ENCODE results near the gene BUB1. TPM values are rescaled to one million over a fixed set of nuclear protein-coding genes. Genes with fewer than 3 reads are reported as not detected.
"Not testable (repeated sequence)": the region's sequence is repeated elsewhere in the genome, so short reads cannot be mapped to it uniquely, and the experiment has no call there.

The BUB1 gene
- total RNA-seq, result 3.4 and 13.9 TPM in 2 replicates

DNA sequence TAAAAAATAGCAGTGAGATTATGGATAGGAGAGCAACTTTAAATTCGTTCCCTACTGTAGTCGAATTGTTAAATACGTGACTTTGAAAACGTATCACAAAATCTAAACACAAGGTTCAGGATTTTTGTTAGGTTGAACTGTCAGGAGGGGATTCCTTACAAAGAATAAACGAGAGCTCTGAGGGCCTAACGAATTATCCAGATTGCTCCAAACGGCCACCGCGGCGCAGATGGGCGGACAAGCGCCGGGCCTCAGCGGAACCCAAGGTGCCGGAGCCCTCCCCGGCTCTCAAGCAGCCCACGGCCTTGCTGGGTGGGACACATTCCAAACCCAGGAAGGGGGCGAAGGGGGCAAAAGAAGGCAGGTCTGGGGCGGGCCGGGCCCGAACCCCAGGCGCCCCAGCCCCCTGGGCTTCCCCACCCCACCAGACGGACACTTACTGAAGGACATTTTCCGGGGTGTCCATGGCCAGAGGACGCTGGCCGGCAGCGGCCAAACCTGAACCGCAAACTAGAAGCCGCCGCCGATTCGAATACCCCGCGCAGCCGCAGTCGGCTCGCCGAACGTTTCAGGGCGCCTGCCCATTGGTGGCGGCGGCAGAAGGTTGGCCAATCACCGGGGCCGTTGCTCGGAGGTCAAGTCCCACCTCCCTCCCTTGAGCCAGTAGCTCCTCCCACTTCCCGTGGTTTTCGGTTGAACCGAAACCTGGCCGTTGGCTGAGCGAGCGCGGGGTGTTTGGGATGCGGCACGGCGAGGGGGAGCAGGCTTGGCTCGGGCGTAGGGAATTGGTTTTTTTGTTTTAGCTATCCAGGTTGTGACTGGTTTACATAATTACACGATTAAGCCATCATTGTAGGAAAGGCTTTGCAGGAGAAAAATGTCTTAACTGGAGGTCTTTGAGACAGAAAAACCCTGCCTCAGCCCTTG, at the start of gene BUB1:
Gene BUB1, minus strand, starts transcription at position 534 of the 927 bp plus-strand sequence. Its CDS starts 68 bp downstream, at position 466.
- peak; percentile 97 to 98 for DNase-seq (ENCODE audit: low read depth in 2 of 2)

DNA sequence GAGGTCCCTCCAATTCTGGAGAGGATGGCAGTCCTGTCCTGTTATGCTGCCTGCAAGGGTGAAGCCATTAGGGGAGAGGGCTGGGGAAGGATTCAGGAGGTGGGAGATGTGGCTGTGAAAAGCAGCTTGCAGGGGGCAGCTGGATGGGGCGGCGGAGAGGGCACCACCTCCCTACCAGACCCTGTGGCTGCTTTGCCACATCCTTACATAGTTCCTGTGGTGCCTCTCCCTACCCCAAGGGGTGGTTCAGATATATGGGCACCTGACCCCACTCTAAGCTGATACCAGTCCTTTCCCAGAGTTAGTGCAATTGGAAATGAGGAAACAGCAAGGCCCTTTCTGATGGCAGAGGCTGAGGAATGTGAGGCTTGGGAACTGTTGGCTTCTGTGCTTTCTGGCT, 48.4 kb upstream of the BUB1 start:
- no peak for DNase-seq (ENCODE audit: low read depth in 2 of 2)

- DNase-seq (ENCODE audit: low read depth in 2 of 2), result no peak
Observed at GRCh38 chr2:110725859-110726258, 48.0 kb upstream of the BUB1 start.

DNA sequence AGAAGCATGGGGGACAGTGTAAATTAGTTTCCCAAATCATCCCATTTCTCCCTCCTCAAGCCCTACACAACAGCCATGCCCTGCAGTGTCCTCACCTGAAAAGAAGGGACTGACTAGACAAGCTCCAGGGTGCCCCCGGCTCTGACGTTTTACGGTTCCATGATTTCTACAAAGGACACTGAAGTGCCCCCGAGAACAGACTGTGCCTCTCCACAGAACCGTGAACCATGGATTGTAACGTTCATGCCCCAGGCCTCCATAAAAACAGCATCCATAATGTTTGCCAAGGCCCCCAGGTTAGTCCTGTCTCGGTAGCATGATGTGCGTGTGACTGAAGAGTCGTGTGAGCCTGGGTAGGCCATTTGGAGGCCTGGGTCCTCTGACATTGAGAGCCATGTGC, 47.5 kb upstream of the BUB1 start:
- DNase-seq (ENCODE audit: low read depth in 2 of 2), result no peak

DNA sequence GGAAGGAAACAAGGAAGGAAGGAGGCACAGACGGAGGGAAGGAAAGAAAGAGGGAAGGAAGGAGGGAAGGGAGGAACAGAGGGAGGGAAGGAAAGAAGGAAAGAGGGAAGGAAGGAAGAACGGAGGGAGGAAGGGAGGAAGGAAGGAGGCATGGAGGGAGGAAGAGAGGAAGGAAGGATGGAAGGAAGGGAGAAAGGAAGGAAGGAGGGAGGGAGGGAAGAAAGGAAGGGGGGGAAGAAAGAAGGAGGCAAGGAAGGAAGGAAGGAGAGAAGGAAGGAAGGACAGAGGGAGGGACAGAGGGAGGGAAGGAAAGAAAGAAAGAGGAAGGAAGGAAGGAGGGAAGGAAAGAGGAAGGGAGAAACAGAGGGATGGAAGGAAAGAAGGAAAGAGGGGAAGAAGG, 47.0 kb upstream of the BUB1 start:
- no peak for DNase-seq (ENCODE audit: low read depth in 2 of 2)

GRCh38 chr2:110720547-110720946, 42.7 kb upstream of the BUB1 start:
- no peak for DNase-seq (ENCODE audit: low read depth in 2 of 2)

DNA sequence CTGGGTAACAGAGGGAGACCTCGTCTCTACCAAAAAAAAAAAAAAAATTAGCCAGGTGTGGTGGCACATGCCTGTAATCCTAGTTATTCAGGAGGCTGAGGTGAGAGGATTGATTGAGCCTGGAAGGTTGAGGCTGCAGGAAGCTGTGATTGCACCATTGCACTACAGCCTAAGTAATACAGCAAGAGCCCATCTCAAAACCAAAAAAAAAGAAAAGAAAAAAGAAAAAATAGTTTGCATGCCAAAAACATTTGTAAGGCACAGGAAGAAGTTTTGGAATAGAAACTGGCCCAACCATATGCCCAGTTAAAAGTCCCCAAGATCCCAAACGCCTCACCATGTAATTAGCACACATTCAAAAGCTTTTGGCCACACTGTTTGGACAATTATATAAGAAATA, 41.1 kb upstream of the BUB1 start:
- no peak for DNase-seq (ENCODE audit: low read depth in 2 of 2)

DNA sequence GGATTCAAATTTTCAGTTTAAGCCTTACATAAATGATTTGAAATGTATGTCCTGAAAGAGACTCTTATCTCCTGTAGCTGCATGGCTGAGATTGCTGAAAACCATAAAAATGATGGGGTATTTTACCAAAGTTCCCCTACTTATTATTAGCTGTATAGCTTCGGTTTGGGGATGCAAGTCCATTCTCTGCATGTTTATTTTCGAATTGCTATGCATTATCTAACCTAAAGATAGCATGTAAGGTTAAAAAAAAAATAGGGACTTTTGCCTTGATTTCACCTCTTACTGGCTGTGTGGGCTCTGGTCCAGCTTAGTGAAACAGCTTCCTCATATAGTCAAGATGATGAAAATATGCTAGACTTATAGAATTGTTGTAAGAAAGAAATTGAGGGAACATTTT, 40.5 kb upstream of the BUB1 start:
- no peak for DNase-seq (ENCODE audit: low read depth in 2 of 2)

DNA sequence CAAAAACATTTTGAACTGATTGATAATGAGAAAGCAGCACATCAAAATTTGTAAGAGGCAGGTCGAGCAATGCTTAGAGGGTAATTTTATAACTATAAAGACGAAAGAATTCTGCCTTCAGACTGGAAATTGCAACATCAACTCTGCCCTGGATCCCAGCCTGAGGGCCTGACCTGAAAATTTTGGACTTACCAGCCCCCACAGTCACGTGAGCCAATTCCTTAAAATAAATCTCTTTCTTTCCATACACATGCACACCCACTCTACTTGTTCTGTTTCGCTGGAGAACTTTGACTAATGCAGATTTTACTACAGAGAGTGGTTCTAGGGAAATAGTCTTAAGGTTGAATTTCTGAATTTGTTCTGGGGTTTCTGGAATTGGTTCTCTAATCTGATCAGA, 39.9 kb upstream of the BUB1 start:
- DNase-seq (ENCODE audit: low read depth in 2 of 2), result no peak

GRCh38 chr2:110716959-110717645, 39.2 kb upstream of the BUB1 start:
- no peak for DNase-seq (ENCODE audit: low read depth in 2 of 2)

GRCh38 chr2:110714452-110715224, 36.8 kb upstream of the BUB1 start:
- no peak for DNase-seq (ENCODE audit: low read depth in 2 of 2)

DNA sequence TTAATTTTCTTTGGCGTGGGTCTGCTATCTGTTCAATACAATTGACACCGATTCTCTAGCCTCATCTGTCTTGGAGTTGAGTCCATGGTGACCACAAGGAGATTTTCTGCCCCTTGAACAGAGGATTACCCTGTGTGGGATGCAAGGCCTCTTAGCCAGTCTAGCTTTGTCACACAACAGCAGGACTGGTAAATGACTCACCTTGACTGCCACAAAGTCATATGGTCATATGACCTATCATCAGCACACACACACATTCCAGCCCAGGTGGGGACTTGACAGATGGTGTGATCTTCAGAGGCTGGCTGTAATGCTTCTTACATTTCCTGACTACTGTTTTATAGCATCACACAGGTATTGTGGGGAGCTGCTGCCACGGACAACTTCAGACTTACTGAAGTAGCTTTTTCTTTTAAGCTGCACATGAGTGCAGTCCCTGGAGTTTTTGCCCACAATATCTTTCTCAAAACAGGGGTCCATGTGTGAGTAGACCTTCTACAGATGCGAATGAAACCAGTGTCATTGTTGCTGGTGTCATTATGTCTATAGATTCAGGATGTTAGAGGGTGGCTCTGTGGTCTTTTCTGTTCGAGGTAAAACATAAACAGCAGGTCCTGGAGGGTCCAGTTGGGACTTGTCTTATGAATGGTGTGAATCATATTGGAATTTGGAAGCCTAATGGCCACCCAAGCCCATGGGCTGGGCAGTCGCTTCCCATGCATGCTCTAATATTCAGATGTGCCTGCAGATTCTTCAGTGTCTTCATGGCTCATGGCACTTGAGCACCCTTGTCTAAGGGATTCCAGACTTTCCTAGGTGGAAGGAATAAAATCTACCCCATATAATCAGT, 35.9 kb upstream of the BUB1 start:
- DNase-seq (ENCODE audit: low read depth in 2 of 2), result no peak

- no peak for DNase-seq (ENCODE audit: low read depth in 2 of 2)
Observed at GRCh38 chr2:110712737-110713136, 34.9 kb upstream of the BUB1 start.

GRCh38 chr2:110708455-110708854, 30.6 kb upstream of the BUB1 start:
- DNase-seq (ENCODE audit: low read depth in 2 of 2), result no peak

- DNase-seq (ENCODE audit: low read depth in 2 of 2), result no peak
Observed at GRCh38 chr2:110707386-110707965, 29.6 kb upstream of the BUB1 start.

DNA sequence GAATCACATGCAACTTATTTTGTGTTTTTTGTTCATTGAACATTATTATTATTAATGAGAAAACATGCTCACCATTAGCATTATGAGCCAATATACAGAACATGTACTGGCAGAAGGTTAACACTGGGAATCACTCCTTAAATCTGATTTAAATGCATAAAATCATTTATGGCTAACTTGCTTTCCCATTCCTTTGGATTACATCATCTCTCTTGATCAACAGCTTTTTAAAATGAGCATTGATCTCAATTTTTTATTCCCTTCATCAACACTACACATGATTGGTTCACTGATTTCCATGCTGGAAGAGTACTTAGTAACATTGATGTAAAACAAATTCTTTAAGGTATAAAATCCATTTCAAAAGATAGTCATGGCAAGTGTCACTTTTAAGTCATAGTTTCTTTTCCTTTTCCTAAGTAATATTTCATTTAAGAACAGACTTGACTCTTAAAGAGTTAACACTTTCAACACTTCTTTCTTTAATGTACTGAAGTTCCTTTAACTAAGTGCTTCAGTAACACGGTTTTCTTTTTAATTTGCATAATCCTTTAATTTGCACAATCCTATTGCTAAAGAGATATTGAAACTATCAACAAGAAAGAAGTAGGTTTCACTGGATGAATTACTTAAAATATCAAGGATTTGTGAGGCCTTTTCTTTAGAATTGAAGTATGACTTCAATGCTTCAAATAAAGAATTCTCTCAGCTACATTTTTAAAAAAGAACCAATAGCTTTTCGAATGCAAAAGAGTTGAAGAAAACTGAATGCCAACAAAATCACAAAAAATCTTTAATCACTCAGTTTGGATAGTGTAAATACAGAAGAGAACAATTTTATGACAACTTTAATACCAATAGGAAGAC, 24.9 kb upstream of the BUB1 start:
- DNase-seq (ENCODE audit: low read depth in 2 of 2), result no peak

DNA sequence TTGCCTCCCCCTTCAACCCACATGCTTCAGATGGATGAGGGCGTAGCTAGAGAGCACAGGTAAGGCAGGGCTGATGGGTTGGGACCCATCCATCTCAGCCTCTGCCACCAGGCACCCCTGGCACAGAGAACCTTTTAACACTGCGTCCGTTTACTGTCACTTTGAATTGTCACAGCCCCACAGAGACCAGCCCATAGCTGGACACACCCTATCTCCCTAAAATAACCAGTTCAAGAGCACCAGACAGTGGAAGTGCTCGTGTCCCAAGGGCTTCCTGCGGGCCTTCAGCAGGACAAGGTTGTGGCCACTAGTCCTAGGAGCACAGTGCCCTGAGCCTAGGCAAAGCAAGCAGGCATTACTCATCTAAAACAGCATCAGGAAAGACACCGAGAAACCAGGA, 20.4 kb upstream of the BUB1 start:
- not testable (repeated sequence) for DNase-seq (ENCODE audit: low read depth in 2 of 2)

DNA sequence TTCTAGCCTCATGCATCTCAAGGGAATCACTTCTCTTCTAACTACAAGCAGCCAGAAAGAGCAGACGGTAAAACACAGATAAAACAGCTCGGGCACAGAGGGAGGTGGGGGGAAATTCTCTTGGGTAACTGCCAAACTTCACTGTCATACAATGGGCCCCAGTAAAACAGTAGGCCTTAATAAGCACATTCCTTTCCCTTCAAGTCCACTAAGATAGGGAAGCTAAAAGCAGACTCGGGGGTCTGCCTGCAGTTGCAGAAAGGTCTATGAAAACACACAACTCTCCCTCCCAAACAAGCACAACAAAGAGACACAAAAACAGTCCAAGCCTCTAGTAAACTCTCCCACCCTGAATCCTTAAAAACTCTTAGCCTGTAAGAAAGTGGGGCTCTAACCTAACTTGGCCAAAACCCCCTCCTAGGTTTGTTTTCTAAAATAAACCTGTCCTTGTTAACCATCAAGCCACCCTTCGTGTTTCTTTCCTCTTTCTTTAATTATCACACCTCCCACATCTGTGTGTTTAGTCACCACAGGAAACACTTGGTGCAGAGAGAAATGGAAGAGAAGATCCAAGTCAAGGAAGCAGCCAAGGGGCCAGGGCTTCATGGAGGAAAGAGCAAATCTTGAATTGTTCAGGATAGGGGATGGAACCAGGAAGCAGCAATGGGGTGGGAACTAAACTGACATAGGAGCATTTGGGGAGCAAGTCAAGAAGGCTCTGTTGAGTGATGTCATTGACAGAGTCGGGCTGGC, 17.5 kb upstream of the BUB1 start:
- DNase-seq (ENCODE audit: low read depth in 2 of 2), result peak in 1 of 2 donors; percentile 24

Data from lung microvascular endothelial cell (primary cell).